ENCODE results near the gene RHPN2. TPM values are rescaled to one million over a fixed set of nuclear protein-coding genes. Genes with fewer than 3 reads are reported as not detected.
"Not testable (repeated sequence)": the region's sequence is repeated elsewhere in the genome, so short reads cannot be mapped to it uniquely, and the experiment has no call there.

Gene RHPN2
- total RNA-seq, 1 experiment from 2014 or later: 21.3 TPM

DNA sequence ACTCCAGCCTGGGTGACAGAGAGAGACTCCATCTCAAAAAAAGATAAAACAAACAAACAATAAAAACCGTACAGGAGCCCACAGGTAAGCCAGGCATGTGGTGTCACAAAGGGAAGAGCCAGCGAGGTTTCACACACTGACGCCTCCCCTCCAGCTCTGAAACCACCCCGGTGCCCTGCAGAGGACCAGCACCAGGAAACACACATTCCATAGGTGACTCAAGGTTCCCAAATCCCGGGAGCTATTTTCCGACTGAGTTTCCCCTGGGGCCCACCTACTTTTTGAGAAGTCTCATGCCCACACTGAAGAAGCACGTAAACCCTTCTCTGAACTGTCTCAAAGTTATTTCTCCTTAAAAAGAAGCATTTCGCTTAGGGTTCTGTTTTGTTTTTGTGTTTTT is 40.3 kb downstream of the RHPN2 start:
- TF ChIP-seq EZH2 (IDR thresholded peaks at IDR 0.05; ENCODE audit: low read depth) (no peak), CTCF (conservative IDR thresholded peaks at IDR 0.05) (no peak)
- intact Hi-C loops (cut with micrococcal nuclease; ENCODE audit: unreplicated experiment): loop anchor here (2.0 to 5.0 kb wide), 2 partner anchors 16 to 53 kb away; no protein-coding TSS in a partner anchor
- Histone ChIP-seq H4K20me1 (ENCODE audit: insufficient read depth) (no peaks in the 10 kb centered on the region), H3K36me3 (ENCODE audit: low read depth) (peaks cover 12% of the 10 kb centered on the region), H3K27ac (peak overlapping the region; percentile 85), H3K9me2 (ENCODE audit: insufficient read depth) (no peaks in the 10 kb centered on the region), H3K4me3 (no peak overlapping the region), H3K4me1 (replicated peaks; ENCODE audit: insufficient read depth) (peaks cover 47% of the 10 kb centered on the region), H3K9me3 (ENCODE audit: insufficient read depth, low read depth) (no peaks in the 10 kb centered on the region), H3F3A (ENCODE audit: insufficient read depth, low read depth) (peaks cover 30% of the 10 kb centered on the region), H2AFZ (no peak overlapping the region), H3K4me2 (peak overlapping the region; percentile 42), H3K27me3 (ENCODE audit: insufficient read depth, low read depth) (no peaks in the 10 kb centered on the region), H3K79me2 (ENCODE audit: low read depth) (peaks cover 22% of the 10 kb centered on the region)
- CTCF ChIA-PET: no interaction called here
- no TSS peak for BruUV-seq (replicated peaks)
- POLR2A ChIA-PET (ENCODE audit: unreplicated experiment): interaction anchor here (0.6 to 1.1 kb wide), 4 partner anchors 17 to 74 kb away, joined by 3 to 13 read pairs (median 4); no protein-coding TSS in a partner anchor
- DNase-seq: peak; percentile 73 to 89

- H3K36me3 ChIP-seq (ENCODE audit: low read depth): peaks cover 9% of the 10 kb centered on the region; the same call in 1 of the 2 replicates
- no peaks in the 10 kb centered on the region for H3K27me3 ChIP-seq (ENCODE audit: insufficient read depth, low read depth)
- H3K79me2 ChIP-seq (ENCODE audit: low read depth): peaks cover 4% of the 10 kb centered on the region
- CTCF ChIA-PET: interaction anchor here (0.5 to 1.0 kb wide), 2 partner anchors 17 to 96 kb away, joined by 3 to 8 read pairs; no protein-coding TSS in a partner anchor
- DNase-seq: peak; percentile 82 to 93
- POLR2A ChIA-PET (ENCODE audit: unreplicated experiment): interaction anchor here (0.6 to 0.7 kb wide), 3 partner anchors 25 to 30 kb away, joined by 3 to 11 read pairs (median 3); no protein-coding TSS in a partner anchor
- peaks cover 30% of the 10 kb centered on the region for H3F3A ChIP-seq (ENCODE audit: insufficient read depth, low read depth)
- H4K20me1 ChIP-seq (ENCODE audit: insufficient read depth): no peaks in the 10 kb centered on the region
- peaks cover 47% of the 10 kb centered on the region for H3K4me1 ChIP-seq (replicated peaks; ENCODE audit: insufficient read depth)
- H3K9me2 ChIP-seq (ENCODE audit: insufficient read depth): no peaks in the 10 kb centered on the region
- intact Hi-C loops (cut with micrococcal nuclease; ENCODE audit: unreplicated experiment): loop anchor here (1.0 to 5.0 kb wide), 3 partner anchors 25 to 55 kb away; no protein-coding TSS in a partner anchor
- no peaks in the 10 kb centered on the region for H3K9me3 ChIP-seq (ENCODE audit: insufficient read depth, low read depth)
- H2AFZ ChIP-seq: no peak overlapping the region
- H3K4me2 ChIP-seq: peak overlapping the region; percentile 50
- no peak for TF ChIP-seq EZH2 (IDR thresholded peaks at IDR 0.05; ENCODE audit: low read depth)
- peak; percentile 51; the same call in 1 of the 2 replicates for TF ChIP-seq CTCF (conservative IDR thresholded peaks at IDR 0.05)
- no TSS peak for BruUV-seq (replicated peaks)
- no peak overlapping the region for H3K4me3 ChIP-seq
- peak overlapping the region; percentile 85 for H3K27ac ChIP-seq
Measured at GRCh38 chr19:33022472-33023116, 42.1 kb downstream of the RHPN2 start.

DNA sequence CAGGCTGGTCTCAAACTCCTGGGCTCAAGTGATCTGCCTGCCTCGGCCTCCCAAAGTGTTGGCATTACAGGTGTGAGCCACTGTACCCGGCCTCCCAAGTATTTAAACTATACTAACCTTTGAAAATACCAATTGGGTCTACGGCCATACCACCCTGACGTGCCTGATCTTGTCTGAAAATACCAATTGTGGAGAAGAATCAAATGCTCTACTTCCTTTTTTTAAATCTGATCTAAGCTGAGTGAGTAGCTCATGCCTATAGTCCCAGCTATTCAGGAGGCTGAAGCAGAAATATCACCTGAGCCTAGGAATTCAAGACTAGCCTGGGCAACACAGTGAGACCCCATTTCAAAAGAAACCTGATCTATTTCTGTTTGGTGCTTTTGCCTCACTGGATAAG is 53.8 kb downstream of the RHPN2 start:
- H3K4me1 ChIP-seq (replicated peaks; ENCODE audit: insufficient read depth); H3K27ac ChIP-seq; intact Hi-C loops (cut with micrococcal nuclease; ENCODE audit: unreplicated experiment); H3K36me3 ChIP-seq (ENCODE audit: low read depth); CTCF ChIA-PET; H2AFZ ChIP-seq; H3K4me3 ChIP-seq; DNase-seq; H3K9me3 ChIP-seq (ENCODE audit: insufficient read depth, low read depth); H3K27me3 ChIP-seq (ENCODE audit: insufficient read depth, low read depth); H3F3A ChIP-seq (ENCODE audit: insufficient read depth, low read depth); H3K79me2 ChIP-seq (ENCODE audit: low read depth); H4K20me1 ChIP-seq (ENCODE audit: insufficient read depth); H3K9me2 ChIP-seq (ENCODE audit: insufficient read depth); H3K4me2 ChIP-seq; POLR2A ChIA-PET (ENCODE audit: unreplicated experiment): not testable (repeated sequence)
- TSS peak; percentile 6 for BruUV-seq (replicated peaks)
